H1 (cell line): ENCODE measurements around the gene NFKBIZ. TPM values are rescaled to one million over a fixed set of nuclear protein-coding genes. Genes with fewer than 3 reads are reported as not detected.

ENCODE experiments used
- CTCF ChIA-PET: fragments of 300-600 bp; sonication (Branson Sonifier 250); formaldehyde crosslinking; loops from one replicate; lab custom pipeline; 2021; ENCODE audit not compliant: partially characterized antibody; lab: Charles Lee
- POLR2A ChIA-PET: fragments of 300-600 bp; sonication (Branson Sonifier 250); formaldehyde crosslinking; loops from one replicate; lab custom pipeline; 2021; ENCODE audit warnings: inconsistent platforms; ENCODE audit not compliant: partially characterized antibody; lab: Charles Lee
- DNase-seq, 2 experiments: peaks; one replicate each; pipeline versions ENCODE4 v3.0.0 to v3.0.0-alpha.2; 2010 to 2022; ENCODE audit warnings: low spot score in 2 of 2, low read depth in 1 of 2, mixed read lengths in 1 of 2
- FAIRE-seq: peaks from 2 replicates; lab custom pipeline; 2011; peaks lifted over from hg19 to GRCh38; lab: Jason Lieb, UNC
- H2AFZ ChIP-seq: 2 replicates; pipeline ENCODE4 v1.8.1; 2012; ENCODE audit warnings: low read length, inconsistent platforms
- H2AK5ac ChIP-seq: 2 replicates; pipeline ENCODE4 v1.6.1; 2013; ENCODE audit warnings: low read depth, low read length
- H2BK120ac ChIP-seq: replicated peaks from 2 replicates; pipeline ENCODE3; 2013; ENCODE audit warnings: low read depth, low read length, inconsistent platforms
- H2BK12ac ChIP-seq: 2 replicates; pipeline ENCODE4 v1.6.1; 2013; ENCODE audit warnings: low read depth, low read length
- H2BK15ac ChIP-seq: 2 replicates; pipeline ENCODE4 v1.6.1; 2013; ENCODE audit warnings: low read length
- H2BK20ac ChIP-seq: 2 replicates; pipeline ENCODE4 v1.6.1; 2013; ENCODE audit warnings: low read length
- H2BK5ac ChIP-seq: 2 replicates; pipeline ENCODE4 v1.6.1; 2013; ENCODE audit warnings: low read depth, low read length
- H3K14ac ChIP-seq: 2 replicates; pipeline ENCODE4 v1.6.1; 2013; ENCODE audit warnings: inconsistent platforms; ENCODE audit not compliant: insufficient read length
- H3K18ac ChIP-seq: 2 replicates; pipeline ENCODE4 v1.6.1; 2013; ENCODE audit warnings: low read length; ENCODE audit errors: extremely low read depth
- H3K23ac ChIP-seq: 2 replicates; pipeline ENCODE4 v1.6.1; 2013; ENCODE audit warnings: inconsistent platforms; ENCODE audit not compliant: insufficient read length
- H3K23me2 ChIP-seq: 2 replicates; pipeline ENCODE4 v1.6.1; 2013; ENCODE audit warnings: low read depth, low read length
- H3K27ac ChIP-seq: 2 replicates; pipeline ENCODE4 v1.6.1; 2011; ENCODE audit warnings: low read depth, low read length, inconsistent platforms
- H3K27me3 ChIP-seq, 4 experiments: replicated peaks in 1 of 4; 1 replicate in 1 of 4; 2 replicates in 3 of 4; pipeline versions ENCODE4 v1.6.1 to v1.8.1; 2011 to 2013; ENCODE audit warnings: low read length in 3 of 4, mild to moderate bottlenecking in 3 of 4, inconsistent platforms in 2 of 4, mixed read lengths in 2 of 4, moderate library complexity in 1 of 4; ENCODE audit not compliant: control insufficient read depth in 3 of 4, insufficient read depth in 3 of 4; ENCODE audit errors: extremely low read depth in 1 of 4
- H3K36me3 ChIP-seq, 4 experiments: 2 replicates each; pipeline versions ENCODE4 v1.6.1 to v1.8.1; 2011 to 2013; ENCODE audit warnings: mild to moderate bottlenecking in 4 of 4, low read length in 3 of 4, moderate library complexity in 2 of 4, control low read depth in 1 of 4, inconsistent platforms in 1 of 4; ENCODE audit not compliant: insufficient read depth in 4 of 4, control insufficient read depth in 2 of 4
- H3K4ac ChIP-seq: replicated peaks from 2 replicates; pipeline ENCODE3; 2013; ENCODE audit warnings: low read length, low read depth, mixed read lengths, inconsistent platforms; ENCODE audit not compliant: insufficient read length
- H3K4me1 ChIP-seq, 4 experiments: replicated peaks in 1 of 4; 1 replicate in 1 of 4; 2 replicates in 3 of 4; pipeline versions ENCODE4 v1.6.1 to v1.8.1; 2011 to 2013; ENCODE audit warnings: low read length in 3 of 4, inconsistent platforms in 2 of 4, mixed read lengths in 1 of 4; ENCODE audit not compliant: insufficient read depth in 4 of 4, control insufficient read depth in 3 of 4
- H3K4me2 ChIP-seq, 2 experiments: 2 replicates each; pipeline versions ENCODE4 v1.6.1 to v1.8.1; 2011 to 2013; ENCODE audit warnings: low read depth in 2 of 2, low read length in 2 of 2, control low read depth in 1 of 2, inconsistent platforms in 1 of 2, mild to moderate bottlenecking in 1 of 2; ENCODE audit not compliant: insufficient read depth in 1 of 2
- H3K4me3 ChIP-seq, 4 experiments: fragments of 200-600, 300-600 bp in 1 of 4; sonication (generic), shearing (Covaris generic), sonication (Bioruptor Twin) in 1 of 4; 2 replicates each; pipeline versions ENCODE4 v1.5.1 to v1.8.1; 2011 to 2016; ENCODE audit warnings: low read length in 4 of 4, low read depth in 3 of 4, control low read depth in 2 of 4, inconsistent platforms in 2 of 4, mild to moderate bottlenecking in 2 of 4, mixed read lengths in 1 of 4, moderate library complexity in 1 of 4; ENCODE audit not compliant: insufficient read depth in 2 of 4; ENCODE audit errors: extremely low read depth in 1 of 4
- H3K56ac ChIP-seq: replicated peaks from 2 replicates; pipeline ENCODE3; 2013; ENCODE audit warnings: low read depth, mild to moderate bottlenecking, mixed read lengths, low read length, inconsistent platforms; ENCODE audit not compliant: insufficient read length
- H3K79me1 ChIP-seq: 2 replicates; pipeline ENCODE4 v1.6.1; 2013; ENCODE audit warnings: low read depth, low read length, control low read depth
- H3K79me2 ChIP-seq, 2 experiments: 2 replicates each; pipeline versions ENCODE4 v1.6.1 to v1.8.1; 2012 to 2013; ENCODE audit warnings: low read length in 2 of 2, mild to moderate bottlenecking in 2 of 2, inconsistent platforms in 1 of 2; ENCODE audit not compliant: insufficient read depth in 2 of 2, control insufficient read depth in 1 of 2
- H3K9ac ChIP-seq, 4 experiments: replicated peaks in 1 of 4; 1 replicate in 1 of 4; 2 replicates in 3 of 4; pipeline versions ENCODE4 v1.6.1 to v1.8.1; 2011 to 2013; ENCODE audit warnings: low read depth in 3 of 4, low read length in 3 of 4, control low read depth in 2 of 4, mild to moderate bottlenecking in 2 of 4, moderate library complexity in 2 of 4, inconsistent platforms in 1 of 4; ENCODE audit errors: extremely low read depth in 1 of 4
- H3K9me3 ChIP-seq, 2 experiments: 2 replicates each; pipeline versions ENCODE4 v1.6.1 to v1.8.1; 2012 to 2013; ENCODE audit warnings: mild to moderate bottlenecking in 2 of 2, moderate library complexity in 2 of 2, control low read depth in 1 of 2, inconsistent platforms in 1 of 2, low read depth in 1 of 2, low read length in 1 of 2, mixed read lengths in 1 of 2; ENCODE audit not compliant: insufficient read depth in 2 of 2
- H4K20me1 ChIP-seq, 2 experiments: replicated peaks in 1 of 2; 2 replicates each; pipeline versions ENCODE3 to v1.8.1; 2011 to 2013; ENCODE audit warnings: inconsistent platforms in 2 of 2, low read length in 2 of 2, mild to moderate bottlenecking in 1 of 2; ENCODE audit not compliant: insufficient read depth in 2 of 2, control insufficient read depth in 1 of 2
- H4K5ac ChIP-seq: 2 replicates; pipeline ENCODE4 v1.6.1; 2013; ENCODE audit warnings: low read length, low read depth, mixed read lengths, inconsistent platforms; ENCODE audit not compliant: insufficient read length
- H4K8ac ChIP-seq: 2 replicates; pipeline ENCODE4 v1.8.0; 2013; ENCODE audit warnings: mild to moderate bottlenecking, moderate library complexity, low read length, inconsistent platforms; ENCODE audit not compliant: insufficient read depth; ENCODE audit errors: extremely low read depth
- H4K91ac ChIP-seq: replicated peaks from 2 replicates; pipeline ENCODE3; 2013; ENCODE audit warnings: low read length, mixed read lengths, inconsistent platforms; ENCODE audit not compliant: insufficient read length
- ASH2L ChIP-seq: fragments of 200-600, 300-600 bp; sonication (generic); IDR thresholded peaks from one replicate; pipeline ENCODE4 v1.7.1; 2017; ENCODE audit warnings: low read length
- CBX5 ChIP-seq: fragments of 300-800, 300-1000 bp; sonication (generic); IDR thresholded peaks from 2 replicates; pipeline ENCODE4 v1.7.1; 2016; ENCODE audit warnings: antibody characterized with exemption, low read length, low read depth
- EGR1 ChIP-seq: IDR thresholded peaks from 2 replicates; pipeline ENCODE4 v1.6.1; 2011; ENCODE audit warnings: low read depth, low read length, borderline replicate concordance
- HDAC6 ChIP-seq: IDR thresholded peaks from one replicate; pipeline ENCODE4 v1.7.1; 2012; ENCODE audit warnings: low read depth, mild to moderate bottlenecking, inconsistent platforms, low read length, moderate library complexity
- JUND ChIP-seq: IDR thresholded peaks from 2 replicates; pipeline ENCODE4 v1.6.1; 2011; ENCODE audit warnings: mild to moderate bottlenecking, improper control_type of control experiment, low read length
- KDM4A ChIP-seq: IDR thresholded peaks from one replicate; pipeline ENCODE4 v1.7.1; 2012; ENCODE audit warnings: low read depth, mild to moderate bottlenecking, moderate library complexity, low read length, inconsistent platforms; ENCODE audit not compliant: severe bottlenecking
- NANOG ChIP-seq: IDR thresholded peaks from 2 replicates; pipeline ENCODE4 v1.6.1; 2011; ENCODE audit warnings: low read length, low read depth, mild to moderate bottlenecking, inconsistent platforms; ENCODE audit not compliant: insufficient read depth, poor library complexity, severe bottlenecking
- PHF8 ChIP-seq: fragments of 200-600 bp; sonication (generic); conservative IDR thresholded peaks from 2 replicates; pipeline ENCODE4 v1.7.1; 2012; ENCODE audit warnings: low read depth, mild to moderate bottlenecking, inconsistent platforms, low read length, moderate library complexity
- POLR2AphosphoS5 ChIP-seq: IDR thresholded peaks from 2 replicates; pipeline ENCODE4 v1.6.1; 2011; ENCODE audit warnings: low read depth, low read length
- SAP30 ChIP-seq: fragments of 300-600 bp; sonication (generic); IDR thresholded peaks from 2 replicates; pipeline ENCODE4 v1.7.1; 2012; ENCODE audit warnings: low read length, moderate library complexity, mild to moderate bottlenecking, inconsistent platforms; ENCODE audit not compliant: insufficient read depth, insufficient replicate concordance
- TAF1 ChIP-seq: IDR thresholded peaks from 2 replicates; pipeline ENCODE4 v1.6.1; 2011; ENCODE audit warnings: mild to moderate bottlenecking, low read depth, low read length
- WGBS, 2 experiments: shearing (Covaris generic) in 1 of 2; methylation state at CpG; one replicate each; pipeline versions ENCODE4 v1.1.6 to v1.1.7; 2013 to 2015; ENCODE audit warnings: low lambda C conversion rate in 2 of 2, mixed read lengths in 2 of 2, inconsistent platforms in 1 of 2, low coverage in 1 of 2, missing lambda C conversion rate in 1 of 2; ENCODE audit not compliant: insufficient replicate concordance in 2 of 2, insufficient coverage in 1 of 2, insufficient read length in 1 of 2; ENCODE audit errors: extremely low coverage in 1 of 2, missing lambda C conversion rate in 1 of 2; 5-methylcytosine and 5-hydroxymethylcytosine counted together
- polyA plus RNA-seq, 7 experiments: library from polyadenylated mRNA; depleted of rRNA in 3 of 7; stranded (reverse) in 5 of 7; unstranded in 2 of 7; fragments of >200 nt in 5 of 7; fragments of 200-250 nt in 2 of 7; gene quantifications; 1 replicate in 5 of 7; 2 replicates in 1 of 7; 4 replicates in 1 of 7; pipeline versions ENCODE4 v1.2.1 to v1.2.3, GENCODE V29; 2011 to 2013; ENCODE audit warnings: missing spikeins in 2 of 7, mixed read lengths in 2 of 7
- total RNA-seq: library from RNA; stranded (reverse); fragmentation: NEBNext Ultra II Directional; extraction: Animal tissue kit (Norgen Biotek cat#: 25700); gene quantifications from 2 replicates; pipeline ENCODE4 v1.2.1, GENCODE V29; 2021

The NFKBIZ gene
- total and polyA plus RNA-seq, 2 of the 8 experiments (the other 6 are each of a cell fraction or from before 2014, with no cell fraction given): 7.2 to 24.5 TPM

DNA sequence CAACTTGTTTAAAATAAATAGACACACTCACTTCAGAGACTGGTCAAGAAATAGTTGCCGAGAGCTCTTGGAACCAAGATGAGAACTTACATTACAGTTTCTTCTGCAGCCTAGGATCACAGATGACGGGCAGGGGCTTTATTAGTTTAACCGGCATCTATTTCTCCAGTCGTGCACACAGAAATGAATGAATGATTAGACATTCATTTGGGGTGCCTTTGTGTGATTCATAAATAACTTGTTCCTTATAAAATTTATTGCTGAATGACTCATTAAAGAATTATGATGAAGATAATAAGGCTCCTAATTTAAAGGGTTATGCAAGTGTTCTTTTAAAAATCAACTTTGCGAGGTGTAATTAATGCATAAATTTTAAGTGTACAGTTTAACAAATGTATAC lies 20.8 kb downstream of the NFKBIZ start:
- no peaks in the 10 kb centered on the region for H3K79me1 ChIP-seq
- no peak overlapping the region for H3K23ac ChIP-seq
- POLR2A ChIA-PET: interaction anchor here (1.0 kb wide), 1 partner anchor 9 kb away, joined by 4 read pairs; no protein-coding TSS in a partner anchor
- no peak overlapping the region for H2BK20ac ChIP-seq
- H3K14ac ChIP-seq: no peak overlapping the region
- no peaks in the 10 kb centered on the region for H3K36me3 ChIP-seq
- no peak overlapping the region for H3K27ac ChIP-seq
- no peak overlapping the region for H4K8ac ChIP-seq
- H3K23me2 ChIP-seq: no peaks in the 10 kb centered on the region
- no peaks in the 10 kb centered on the region for H3K4me1 ChIP-seq
- H3K4me3 ChIP-seq: no peak overlapping the region
- CTCF ChIA-PET: interaction anchor here (0.6 to 0.9 kb wide), 2 partner anchors 20 to 216 kb away, joined by 4 to 5 read pairs; no protein-coding TSS in a partner anchor
- no peak overlapping the region for H2AFZ ChIP-seq
- WGBS, 2 experiments: 92% methylated on average over 5 of the region's 5 CpGs; no CpG with 5 or more reads in 1 of the 2 experiments
- no peak overlapping the region for H2BK5ac ChIP-seq
- no peaks in the 10 kb centered on the region for H3K27me3 ChIP-seq
- H4K91ac ChIP-seq: no peak overlapping the region
- H3K9ac ChIP-seq: no peak overlapping the region
- H2BK120ac ChIP-seq: no peak overlapping the region
- no peaks in the 10 kb centered on the region for H3K9me3 ChIP-seq
- H3K18ac ChIP-seq: no peak overlapping the region
- no peak overlapping the region for H2BK15ac ChIP-seq
- no peak overlapping the region for H3K4ac ChIP-seq
- no peaks in the 10 kb centered on the region for H4K20me1 ChIP-seq
- no peak overlapping the region for H2AK5ac ChIP-seq
- no peak for DNase-seq
- H3K56ac ChIP-seq: no peak overlapping the region
- TF ChIP-seq ASH2L: no peak
- TF ChIP-seq HDAC6: no peak
- no peak for TF ChIP-seq POLR2AphosphoS5
- TF ChIP-seq NANOG: no peak
- TF ChIP-seq KDM4A: no peak
- TF ChIP-seq JUND: no peak
- TF ChIP-seq CBX5: no peak
- no peak for TF ChIP-seq EGR1
- TF ChIP-seq SAP30: no peak
- TF ChIP-seq PHF8: no peak
- TF ChIP-seq TAF1: no peak
- no peak overlapping the region for H4K5ac ChIP-seq
- no peak for FAIRE-seq
- H2BK12ac ChIP-seq: no peak overlapping the region
- no peaks in the 10 kb centered on the region for H3K79me2 ChIP-seq
- H3K4me2 ChIP-seq: no peak overlapping the region
